ENCODE data around the gene ANP32B.

ANP32B gene

GRCh38 chr9:98034593-98035546 lies 51.7 kb downstream of the ANP32B start:
- DNase-seq: peak; percentile 54

- no peak for DNase-seq
These were observed 54.2 kb downstream of the ANP32B start for GRCh38 chr9:98037357-98037756.

- DNase-seq: no peak
These were observed 55.8 kb downstream of the ANP32B start for GRCh38 chr9:98038958-98039357.

GRCh38 chr9:98039607-98040017 lies 56.5 kb downstream of the ANP32B start:
- no peak for DNase-seq

GRCh38 chr9:98040212-98040611 lies 57.1 kb downstream of the ANP32B start:
- DNase-seq: no peak

GRCh38 chr9:98043915-98044314 lies 60.8 kb downstream of the ANP32B start:
- DNase-seq: no peak

GRCh38 chr9:98045234-98046179 lies 62.4 kb downstream of the ANP32B start:
- DNase-seq: no peak

GRCh38 chr9:98046180-98046543 lies 63.0 kb downstream of the ANP32B start:
- DNase-seq: no peak

- DNase-seq: no peak
These were observed 63.9 kb downstream of the ANP32B start for GRCh38 chr9:98047002-98047401.

GRCh38 chr9:98049288-98050072 lies 66.3 kb downstream of the ANP32B start:
- DNase-seq: no peak

- DNase-seq: no peak
These were observed 67.2 kb downstream of the ANP32B start for GRCh38 chr9:98050351-98050750.

- no peak for DNase-seq
These were observed 71.3 kb downstream of the ANP32B start for GRCh38 chr9:98054376-98054951.

GRCh38 chr9:98056269-98057137 lies 73.4 kb downstream of the ANP32B start, which contains the start of gene NANS:
Gene NANS (plus strand): TSS chr9:98056732. CDS start chr9:98056809, 77 bp downstream.
- peak; percentile 93 for DNase-seq

- no peak for DNase-seq
These were observed 74.1 kb downstream of the ANP32B start for GRCh38 chr9:98057138-98057799.

GRCh38 chr9:98062161-98062560 lies 79.0 kb downstream of the ANP32B start:
- DNase-seq: no peak

GRCh38 chr9:98064623-98065392 lies 81.7 kb downstream of the ANP32B start:
- DNase-seq: peak; percentile 9

Measured in NCI-H1092 treated with DMSO at 0.1 percent for 48 hours (cell line).